Measurements from ENCODE around the gene ELAVL1. TPM values are rescaled to one million over a fixed set of nuclear protein-coding genes. Genes with fewer than 3 reads are reported as not detected.

Gene ELAVL1
- total and polyA plus RNA-seq, 9 of the 15 experiments (the other 6 are each of a cell fraction or from before 2014, with no cell fraction given): 4.3 to 172 (median 69.2) TPM

- H4K20me1 ChIP-seq (replicated peaks; ENCODE audit: control insufficient read depth, insufficient read depth, low read length): peaks cover 45% of the 10 kb centered on the region
- no peak overlapping the region for H3K27ac ChIP-seq (ENCODE audit: extremely low read depth, low read depth, low read length)
- in situ Hi-C loops (cut with MboI) (no loop called here), intact Hi-C loops (cut with micrococcal nuclease) (no loop called here)
- DNase-seq (ENCODE audit: extremely low read depth in 1 of 4, low spot score in 3 of 4): no peak
- no TSS peak for BruUV-seq (replicated peaks)
- POLR2A ChIA-PET: interaction anchor here (0.7 kb wide), 1 partner anchor 11 kb away, joined by 4 read pairs; no protein-coding TSS in a partner anchor
- no peak overlapping the region for H3K9ac ChIP-seq (ENCODE audit: insufficient read depth in 1 of 2, low read depth in 2 of 2, low read length in 2 of 2)
- CTCF ChIA-PET (ENCODE audit: low intra/inter-chr PET ratio): no interaction called here
- peaks cover 92% of the 10 kb centered on the region for H3K79me2 ChIP-seq (ENCODE audit: control insufficient read depth, insufficient read depth, low read length)
- H3K27me3 ChIP-seq (ENCODE audit: control insufficient read depth in 2 of 2, insufficient read depth in 2 of 2, low read length in 2 of 2): no peaks in the 10 kb centered on the region
- peaks cover 8% of the 10 kb centered on the region for H3K9me1 ChIP-seq (ENCODE audit: control insufficient read depth, insufficient read depth, low read length)
- H3K4me3 ChIP-seq: no peak overlapping the region
- peaks cover 58% of the 10 kb centered on the region for H3K36me3 ChIP-seq (ENCODE audit: control insufficient read depth, insufficient read depth, low read length)
- no peak for FAIRE-seq
- TF ChIP-seq FOXK1 (CRISPR knock-in tag; IDR thresholded peaks at IDR 0.05; ENCODE audit: borderline replicate concordance) (no peak), ID3 (CRISPR knock-in tag; IDR thresholded peaks at IDR 0.05) (no peak), ID3 (tag; IDR thresholded peaks at IDR 0.05) (no peak)
- no peak overlapping the region for H2AFZ ChIP-seq (ENCODE audit: low read depth, low read length)
- no peak for ATAC-seq
- H3K4me1 ChIP-seq (replicated peaks in 1 of 2; ENCODE audit: control insufficient read depth in 2 of 2, insufficient read depth in 2 of 2, low read length in 2 of 2): peaks cover 6 to 23% of the 10 kb centered on the region in 2 experiments; a peak in 4 of 5 replicates
- H3K4me2 ChIP-seq (ENCODE audit: insufficient read depth, low read length): no peak overlapping the region
- 77% methylated on average over 3 of the region's 3 CpGs for WGBS (ENCODE audit: insufficient coverage, low coverage, missing lambda C conversion rate)
- no peaks in the 10 kb centered on the region for H3K9me3 ChIP-seq (replicated peaks; ENCODE audit: control insufficient read depth, insufficient read depth, low read depth, low read length)
These were observed 9.7 kb downstream of the ELAVL1 start for GRCh38 chr19:7995810-7996158.
